Inferior parietal cortex (tissue), 1 donor: ENCODE results near the gene CA9.

Experiments used
- DNase-seq: peaks from one replicate; pipeline ENCODE4 v3.0.0-alpha.2; 2016; ENCODE audit errors: extremely low spot score

The CA9 gene

GRCh38 chr9:35675732-35676392, 2.1 kb downstream of the CA9 start:
- no peak for DNase-seq

DNA sequence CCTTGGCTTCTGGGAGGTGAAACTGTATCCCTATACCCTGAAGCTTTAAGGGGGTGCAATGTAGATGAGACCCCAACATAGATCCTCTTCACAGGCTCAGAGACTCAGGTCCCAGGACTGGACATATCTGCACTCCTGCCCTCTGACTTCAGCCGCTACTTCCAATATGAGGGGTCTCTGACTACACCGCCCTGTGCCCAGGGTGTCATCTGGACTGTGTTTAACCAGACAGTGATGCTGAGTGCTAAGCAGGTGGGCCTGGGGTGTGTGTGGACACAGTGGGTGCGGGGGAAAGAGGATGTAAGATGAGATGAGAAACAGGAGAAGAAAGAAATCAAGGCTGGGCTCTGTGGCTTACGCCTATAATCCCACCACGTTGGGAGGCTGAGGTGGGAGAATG, 5.4 kb downstream of the CA9 start:
- DNase-seq, result no peak

GRCh38 chr9:35679766-35680330, 6.1 kb downstream of the CA9 start:
- no peak for DNase-seq

DNA sequence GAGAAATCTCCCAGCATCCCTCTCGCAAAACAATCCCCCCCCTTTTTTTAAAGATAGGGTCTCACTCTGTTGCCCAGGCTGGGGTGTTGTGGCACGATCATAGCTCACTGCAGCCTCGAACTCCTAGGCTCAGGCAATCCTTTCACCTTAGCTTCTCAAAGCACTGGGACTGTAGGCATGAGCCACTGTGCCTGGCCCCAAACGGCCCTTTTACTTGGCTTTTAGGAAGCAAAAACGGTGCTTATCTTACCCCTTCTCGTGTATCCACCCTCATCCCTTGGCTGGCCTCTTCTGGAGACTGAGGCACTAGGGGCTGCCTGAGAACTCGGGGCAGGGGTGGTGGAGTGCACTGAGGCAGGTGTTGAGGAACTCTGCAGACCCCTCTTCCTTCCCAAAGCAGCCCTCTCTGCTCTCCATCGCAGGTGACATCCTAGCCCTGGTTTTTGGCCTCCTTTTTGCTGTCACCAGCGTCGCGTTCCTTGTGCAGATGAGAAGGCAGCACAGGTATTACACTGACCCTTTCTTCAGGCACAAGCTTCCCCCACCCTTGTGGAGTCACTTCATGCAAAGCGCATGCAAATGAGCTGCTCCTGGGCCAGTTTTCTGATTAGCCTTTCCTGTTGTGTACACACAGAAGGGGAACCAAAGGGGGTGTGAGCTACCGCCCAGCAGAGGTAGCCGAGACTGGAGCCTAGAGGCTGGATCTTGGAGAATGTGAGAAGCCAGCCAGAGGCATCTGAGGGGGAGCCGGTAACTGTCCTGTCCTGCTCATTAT, 6.8 kb downstream of the CA9 start:
- DNase-seq, result no peak

GRCh38 chr9:35681341-35682002, 7.7 kb downstream of the CA9 start:
- no peak for DNase-seq

- no peak for DNase-seq
These were observed 8.3 kb downstream of the CA9 start for GRCh38 chr9:35682051-35682450.

DNA sequence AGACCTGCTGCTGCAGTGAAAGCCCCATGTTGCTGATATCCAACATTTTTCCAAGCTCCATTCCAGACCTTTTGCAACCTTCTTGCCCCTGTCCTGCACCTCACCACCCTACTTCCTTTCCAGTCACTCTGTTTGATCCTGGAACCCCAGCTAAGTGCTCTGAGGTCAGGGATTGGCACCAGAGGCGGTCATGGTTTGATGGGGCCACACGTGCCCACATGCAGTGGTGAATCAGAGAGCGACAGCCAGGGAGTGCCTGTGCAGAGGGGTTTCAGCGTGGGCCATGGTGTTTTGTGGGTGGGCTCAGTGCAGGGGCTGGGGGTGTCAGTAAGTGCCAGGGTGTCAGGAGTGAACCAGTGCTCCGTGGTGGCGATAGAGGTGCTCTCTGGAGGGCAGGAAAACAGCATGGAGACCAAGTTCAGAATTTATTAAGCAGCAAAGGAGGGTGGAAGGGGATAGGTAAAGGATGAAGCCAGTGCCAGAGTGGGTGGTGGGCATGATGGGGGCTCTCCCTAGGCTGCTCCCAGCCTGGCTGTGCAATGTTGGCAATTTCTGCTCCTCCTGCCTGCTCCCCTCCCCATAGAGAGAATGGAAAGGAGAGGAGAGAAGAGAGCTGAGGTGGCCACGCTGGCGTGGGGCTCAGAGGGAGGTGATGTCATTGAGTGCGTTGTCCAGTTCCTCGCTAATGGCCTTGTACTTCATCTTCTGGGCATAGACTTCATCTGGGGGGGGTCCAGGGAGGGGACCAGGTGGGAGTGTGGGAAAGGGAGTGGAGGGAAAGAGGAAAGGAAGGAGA, 9.0 kb downstream of the CA9 start:
- DNase-seq, result no peak

GRCh38 chr9:35683323-35683722, 9.6 kb downstream of the CA9 start:
- DNase-seq, result no peak

GRCh38 chr9:35684921-35685320, 11.2 kb downstream of the CA9 start:
- DNase-seq, result no peak

DNA sequence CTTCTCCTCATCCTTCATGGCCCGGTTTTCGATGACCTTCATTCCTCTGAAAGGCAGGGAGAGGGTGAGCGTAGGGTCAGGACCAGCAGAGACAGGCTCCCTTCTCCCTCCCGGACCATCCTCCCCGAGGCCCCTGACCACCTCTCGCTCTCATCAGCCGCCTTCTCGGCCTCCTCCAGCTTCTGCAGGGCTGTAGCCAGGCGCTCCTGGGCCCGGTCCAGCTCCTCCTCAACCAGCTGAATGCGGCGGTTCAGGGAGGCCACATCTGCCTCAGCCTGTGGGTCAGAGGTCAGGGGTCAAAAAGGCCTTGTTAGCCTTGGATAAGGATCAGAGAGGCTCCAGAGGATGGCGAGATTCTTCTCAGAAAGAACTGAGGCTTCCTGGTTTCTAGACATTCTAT, 11.8 kb downstream of the CA9 start:
- no peak for DNase-seq

GRCh38 chr9:35686222-35687203, 12.8 kb downstream of the CA9 start:
- no peak for DNase-seq

- no peak for DNase-seq
These were observed 13.6 kb downstream of the CA9 start for GRCh38 chr9:35687306-35687705.

GRCh38 chr9:35687972-35688557, 14.3 kb downstream of the CA9 start:
- DNase-seq, result no peak

- DNase-seq, result peak; percentile 29
These were observed 15.1 kb downstream of the CA9 start for GRCh38 chr9:35688558-35689541.

- no peak for DNase-seq
These were observed 16.0 kb downstream of the CA9 start, which contains the start of gene TPM2 for GRCh38 chr9:35689542-35690293. TPM2 (minus strand) TSS chr9:35689925; CDS start chr9:35689817, 108 bp downstream.

DNA sequence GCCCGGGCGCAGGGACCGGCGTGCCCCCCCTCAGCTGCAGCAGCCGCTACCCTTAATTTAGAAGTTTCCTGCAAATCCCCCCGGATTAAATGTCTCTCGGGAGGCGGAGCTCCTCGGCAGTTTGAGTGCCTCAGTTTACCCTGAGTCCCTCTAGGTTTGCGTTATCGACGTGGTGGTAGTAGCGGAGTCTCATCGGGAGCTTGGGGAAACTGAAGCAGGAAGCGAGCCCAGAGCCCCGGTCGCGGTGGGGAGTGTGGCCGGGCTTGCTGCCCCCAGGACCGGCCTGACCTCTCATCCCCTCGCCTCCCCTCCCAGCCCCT, 16.5 kb downstream of the CA9 start:
- no peak for DNase-seq

GRCh38 chr9:35690614-35691333, 17.0 kb downstream of the CA9 start:
- DNase-seq, result no peak

DNA sequence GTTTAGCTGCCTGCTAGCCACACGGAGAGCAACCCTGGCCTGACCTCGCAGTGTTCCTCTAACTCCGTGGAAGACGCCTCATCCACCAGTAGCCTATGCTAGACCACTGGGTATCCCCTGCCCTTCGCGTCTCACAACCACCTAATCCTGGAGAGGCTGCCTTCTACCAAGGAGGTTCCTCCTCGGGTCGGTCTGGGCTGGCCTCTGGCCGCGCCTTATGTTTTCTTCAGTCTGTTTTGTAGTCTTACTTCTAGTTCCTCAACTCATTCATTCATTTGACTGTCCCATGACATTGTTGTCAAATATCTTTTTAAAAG, 17.6 kb downstream of the CA9 start:
- no peak for DNase-seq
